ENCODE measurements around the gene PDSS2. TPM values are rescaled to one million over a fixed set of nuclear protein-coding genes. Genes with fewer than 3 reads are reported as not detected.

Gene PDSS2
- total and polyA plus RNA-seq, 2 of the 4 experiments (the other 2 are of a cell fraction) = 8.6 to 9.2 TPM

- BruUV-seq (replicated peaks) = no TSS peak
- dilution Hi-C loops (cut with HindIII; ENCODE audit: low sequenced_read_pairs, unreplicated experiment) = no loop called here
- no peaks in the 10 kb centered on the region for H3K27me3 ChIP-seq (ENCODE audit: control insufficient read depth, insufficient read depth, low read length)
- H4K91ac ChIP-seq (ENCODE audit: insufficient read depth, low read depth, low read length) = no peak overlapping the region
- intact Hi-C loops (cut with micrococcal nuclease) = no loop called here
- ChIA-PET CTCF (no interaction called here), POLR2A (ENCODE audit: unreplicated experiment) (no interaction called here)
- no peak overlapping the region for H2BK120ac ChIP-seq (ENCODE audit: low read depth, low read length)
- DNase-seq = no peak
- no peak overlapping the region for H2AK9ac ChIP-seq (replicated peaks; ENCODE audit: low read depth, low read length, poor library complexity)
- no peak overlapping the region for H3K9ac ChIP-seq (ENCODE audit: low read depth, low read length)
- no peak overlapping the region for H3K18ac ChIP-seq (ENCODE audit: low read depth, low read length)
- H4K5ac ChIP-seq (ENCODE audit: low read depth, low read length) = no peak overlapping the region
- no peak overlapping the region for H3K4ac ChIP-seq (ENCODE audit: low read depth, low read length)
- WGBS, 2 experiments (ENCODE audit: extremely low coverage in 2 of 2, insufficient read length in 1 of 2) = no CpG with 5 or more reads among the region's 3 CpGs
- no peak overlapping the region for H2AFZ ChIP-seq (replicated peaks; ENCODE audit: low read length, poor library complexity)
- no peak overlapping the region for H3K27ac ChIP-seq (ENCODE audit: insufficient read depth, low read length)
- no peak overlapping the region for H3K56ac ChIP-seq (ENCODE audit: extremely low read depth, insufficient read depth, low read length)
- no peak overlapping the region for H2BK15ac ChIP-seq (ENCODE audit: low read depth, low read length)
- H3K9me3 ChIP-seq (ENCODE audit: control insufficient read depth, insufficient read depth, low read length) = no peaks in the 10 kb centered on the region
- H4K20me1 ChIP-seq (ENCODE audit: insufficient read depth, low read length) = no peaks in the 10 kb centered on the region
- H3K9me1 ChIP-seq (ENCODE audit: insufficient read depth, low read length) = no peaks in the 10 kb centered on the region
- H3K4me3 ChIP-seq (ENCODE audit: insufficient read depth, low read depth, low read length) = no peak overlapping the region
- H2BK20ac ChIP-seq (ENCODE audit: low read depth, low read length) = no peak overlapping the region
- H3K36me3 ChIP-seq (ENCODE audit: control insufficient read depth, insufficient read depth, low read length) = no peaks in the 10 kb centered on the region
- H2BK5ac ChIP-seq (ENCODE audit: low read depth, low read length, poor library complexity, severe bottlenecking) = no peak overlapping the region
- no peak for TF ChIP-seq FOS (IDR thresholded peaks at IDR 0.05; ENCODE audit: low read depth, low read length)
- TF ChIP-seq CEBPB (IDR thresholded peaks at IDR 0.05; ENCODE audit: low read depth, low read length) = no peak
- TF ChIP-seq, protein P1, sequence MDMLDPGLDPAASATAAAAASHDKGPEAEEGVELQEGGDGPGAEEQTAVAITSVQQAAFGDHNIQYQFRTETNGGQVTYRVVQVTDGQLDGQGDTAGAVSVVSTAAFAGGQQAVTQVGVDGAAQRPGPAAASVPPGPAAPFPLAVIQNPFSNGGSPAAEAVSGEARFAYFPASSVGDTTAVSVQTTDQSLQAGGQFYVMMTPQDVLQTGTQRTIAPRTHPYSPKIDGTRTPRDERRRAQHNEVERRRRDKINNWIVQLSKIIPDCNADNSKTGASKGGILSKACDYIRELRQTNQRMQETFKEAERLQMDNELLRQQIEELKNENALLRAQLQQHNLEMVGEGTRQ (IDR thresholded peaks at IDR 0.05; ENCODE audit: low read depth, low read length) = no peak
- TF ChIP-seq POLR2A (IDR thresholded peaks at IDR 0.05; ENCODE audit: low read depth, low read length) = no peak
- no peak for TF ChIP-seq RCOR1 (IDR thresholded peaks at IDR 0.05; ENCODE audit: insufficient replicate concordance, low read length)
- TF ChIP-seq ELK1 (IDR thresholded peaks at IDR 0.05; ENCODE audit: borderline replicate concordance, low read depth, low read length) = no peak
- no peak for TF ChIP-seq SMC3 (IDR thresholded peaks at IDR 0.05; ENCODE audit: low read depth, low read length)
- TF ChIP-seq BHLHE40 (IDR thresholded peaks at IDR 0.05; ENCODE audit: low read depth, low read length) = no peak
- no peak for TF ChIP-seq RFX5 (IDR thresholded peaks at IDR 0.05; ENCODE audit: low read depth, low read length)
- TF ChIP-seq CTCF (conservative IDR thresholded peaks at IDR 0.05; ENCODE audit: low read depth, low read length) = no peak
- TF ChIP-seq RAD21 (IDR thresholded peaks at IDR 0.05; ENCODE audit: low read length) = no peak
- TF ChIP-seq MAFK (IDR thresholded peaks at IDR 0.05; ENCODE audit: low read depth, low read length) = no peak
- TF ChIP-seq NFE2L2 (IDR thresholded peaks at IDR 0.05; ENCODE audit: low read depth, low read length) = no peak
- no peak for TF ChIP-seq MXI1 (IDR thresholded peaks at IDR 0.05; ENCODE audit: borderline replicate concordance, low read depth, low read length)
- no peak for TF ChIP-seq CHD1 (IDR thresholded peaks at IDR 0.05; ENCODE audit: low read depth, low read length)
- no peak overlapping the region for H3K4me2 ChIP-seq (ENCODE audit: low read depth, low read length)
- H2AK5ac ChIP-seq (ENCODE audit: low read depth, low read length) = no peak overlapping the region
- no peak for ATAC-seq (ENCODE audit: low read depth)
- no peak overlapping the region for H3K23ac ChIP-seq (ENCODE audit: low read depth, low read length)
- no peak overlapping the region for H4K8ac ChIP-seq (ENCODE audit: low read depth in 2 of 2, low read length in 2 of 2)
- in situ Hi-C loops (cut with MboI; ENCODE audit: low sequenced_read_pairs) = no loop called here
- no peak overlapping the region for H3K14ac ChIP-seq (replicated peaks; ENCODE audit: low read depth, low read length)
- H3K79me1 ChIP-seq (ENCODE audit: low read depth in 1 of 2, low read length in 2 of 2) = no peaks in the 10 kb centered on the region
- no peaks in the 10 kb centered on the region for H3K4me1 ChIP-seq (ENCODE audit: control insufficient read depth, insufficient read depth, low read length)
Measured at GRCh38 chr6:107140581-107140980, 318.8 kb downstream of the PDSS2 start.

Measured in IMR-90 (cell line).